Subcutaneous abdominal adipose tissue (tissue), 5 donors: ENCODE measurements around the gene CYB561A3.

ENCODE experiments used
- H3K27ac ChIP-seq: one replicate; pipeline ENCODE4 v1.7.0; 2013; ENCODE audit warnings: low read depth, mild to moderate bottlenecking, inconsistent platforms, low read length, moderate library complexity
- H3K27me3 ChIP-seq, 5 donors: one replicate each; pipeline ENCODE4 v1.7.0; 2013; ENCODE audit warnings: low read length in 5 of 5, inconsistent platforms in 1 of 5; ENCODE audit not compliant: control insufficient read depth in 5 of 5, insufficient read depth in 4 of 5
- H3K36me3 ChIP-seq, 5 donors: one replicate each; pipeline ENCODE4 v1.7.0; 2013; ENCODE audit warnings: low read length in 5 of 5; ENCODE audit not compliant: control insufficient read depth in 5 of 5, insufficient read depth in 5 of 5
- H3K4me1 ChIP-seq, 5 donors: one replicate each; pipeline ENCODE4 v1.7.0; 2013; ENCODE audit warnings: low read length in 5 of 5, mild to moderate bottlenecking in 3 of 5, moderate library complexity in 1 of 5; ENCODE audit not compliant: control insufficient read depth in 5 of 5, insufficient read depth in 5 of 5
- H3K4me3 ChIP-seq, 5 donors: one replicate each; pipeline ENCODE4 v1.7.0; 2013; ENCODE audit warnings: low read length in 5 of 5, low read depth in 1 of 5
- H3K9ac ChIP-seq, 5 donors: one replicate each; pipeline ENCODE4 v1.7.0; 2013; ENCODE audit warnings: low read length in 5 of 5, mild to moderate bottlenecking in 4 of 5, moderate library complexity in 3 of 5
- H3K9me3 ChIP-seq, 5 donors: one replicate each; pipeline ENCODE4 v1.7.0; 2013; ENCODE audit warnings: low read length in 5 of 5; ENCODE audit not compliant: control insufficient read depth in 5 of 5
- donor health status: healthy.
- donor health status: healthy.
- donor health status: healthy.
- donor health status: healthy.
- donor health status: healthy.

CYB561A3 gene

DNA sequence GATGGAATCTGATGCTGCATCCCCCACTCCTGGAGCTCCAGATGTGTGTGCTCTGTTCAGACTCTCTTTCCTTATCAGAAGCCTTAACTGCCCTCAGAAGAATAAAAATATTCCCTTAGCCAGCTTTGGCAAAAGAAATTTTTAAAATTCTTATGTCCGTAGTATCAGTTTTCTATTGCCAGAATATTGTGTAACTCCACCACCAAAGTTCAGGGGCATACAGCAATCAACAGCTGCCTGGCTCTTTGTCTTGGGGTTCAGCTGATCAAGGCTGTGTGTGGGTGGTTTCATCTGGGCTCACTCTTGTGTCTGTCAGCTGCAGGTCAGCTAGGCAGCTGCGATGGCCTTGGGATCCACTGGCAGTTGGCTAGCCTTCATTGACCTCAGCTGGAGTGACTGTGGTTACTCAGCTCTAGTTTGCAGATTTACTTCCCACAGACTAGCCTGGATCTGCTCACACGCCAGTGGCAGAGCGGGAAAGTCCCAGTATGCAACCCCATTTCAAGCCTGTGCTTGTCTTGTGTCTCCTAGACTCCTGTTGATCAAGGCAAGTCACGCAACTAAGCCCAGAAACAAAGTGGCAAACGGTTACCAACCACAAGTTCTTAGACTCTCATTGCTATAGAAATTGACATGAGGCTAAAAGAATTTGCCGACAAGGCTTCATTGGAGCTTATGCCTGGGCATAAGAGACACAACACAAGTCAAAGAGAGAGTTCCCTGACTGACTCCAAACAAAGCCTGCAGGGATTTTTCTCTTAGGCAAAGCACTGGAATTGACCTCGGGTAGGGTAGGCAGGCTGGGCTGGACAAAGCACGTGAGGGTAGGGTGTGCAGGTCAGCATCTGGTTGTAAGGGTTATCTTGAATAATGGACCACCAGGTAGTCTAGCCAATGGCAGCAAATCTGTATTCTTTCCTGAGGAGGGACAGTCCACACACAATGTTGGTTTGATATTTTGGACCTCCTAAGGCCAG lies 8.0 kb upstream of the CYB561A3 start:
- no peaks in the 10 kb centered on the region for H3K27me3 ChIP-seq
- H3K4me1 ChIP-seq: peaks cover 5 to 25% (median 21%) of the 10 kb centered on the region in 5 donors
- peak overlapping the region; percentile 85 for H3K27ac ChIP-seq
- H3K9ac ChIP-seq: no peak overlapping the region
- no peaks in the 10 kb centered on the region for H3K9me3 ChIP-seq
- peaks cover 7 to 49% (median 41%) of the 10 kb centered on the region in 5 donors for H3K36me3 ChIP-seq
- no peak overlapping the region for H3K4me3 ChIP-seq

- Histone ChIP-seq H3K27me3 (no peaks in the 10 kb centered on the region), H3K9me3 (no peaks in the 10 kb centered on the region), H3K4me3 (no peak overlapping the region), H3K27ac (peak overlapping the region; percentile 85), H3K4me1 (peaks cover 5 to 32% (median 25%) of the 10 kb centered on the region in 5 donors), H3K36me3 (peaks cover 12 to 58% (median 49%) of the 10 kb centered on the region in 5 donors), H3K9ac (no peak overlapping the region)
Measured at GRCh38 chr11:61368646-61369045, 7.0 kb upstream of the CYB561A3 start.

DNA sequence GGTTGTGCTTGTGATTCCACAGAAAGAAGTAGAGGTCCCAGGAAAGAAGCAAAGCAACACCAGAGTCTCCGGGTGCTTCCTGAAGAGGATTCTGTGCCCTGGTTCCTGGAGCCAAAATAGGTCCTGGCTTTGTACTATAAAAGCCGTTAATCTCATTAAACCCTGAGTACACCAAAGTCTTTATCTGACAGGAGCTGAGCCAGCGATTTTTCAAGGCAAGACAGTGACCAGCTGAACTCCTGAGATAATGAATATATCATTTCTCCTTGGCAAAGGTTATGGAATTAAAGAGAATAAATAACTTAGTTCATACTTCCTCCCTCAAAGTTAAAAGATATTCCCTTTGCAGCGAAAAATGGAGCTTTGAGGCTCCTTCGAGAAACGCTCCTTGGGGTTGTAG lies 5.7 kb upstream of the CYB561A3 start:
- Histone ChIP-seq H3K4me3 (no peak overlapping the region), H3K36me3 (peaks cover 13 to 58% (median 49%) of the 10 kb centered on the region in 5 donors), H3K9me3 (no peaks in the 10 kb centered on the region), H3K27me3 (no peaks in the 10 kb centered on the region), H3K9ac (no peak overlapping the region), H3K27ac (peak overlapping the region; percentile 1), H3K4me1 (peaks cover 5 to 44% (median 38%) of the 10 kb centered on the region in 5 donors)

DNA sequence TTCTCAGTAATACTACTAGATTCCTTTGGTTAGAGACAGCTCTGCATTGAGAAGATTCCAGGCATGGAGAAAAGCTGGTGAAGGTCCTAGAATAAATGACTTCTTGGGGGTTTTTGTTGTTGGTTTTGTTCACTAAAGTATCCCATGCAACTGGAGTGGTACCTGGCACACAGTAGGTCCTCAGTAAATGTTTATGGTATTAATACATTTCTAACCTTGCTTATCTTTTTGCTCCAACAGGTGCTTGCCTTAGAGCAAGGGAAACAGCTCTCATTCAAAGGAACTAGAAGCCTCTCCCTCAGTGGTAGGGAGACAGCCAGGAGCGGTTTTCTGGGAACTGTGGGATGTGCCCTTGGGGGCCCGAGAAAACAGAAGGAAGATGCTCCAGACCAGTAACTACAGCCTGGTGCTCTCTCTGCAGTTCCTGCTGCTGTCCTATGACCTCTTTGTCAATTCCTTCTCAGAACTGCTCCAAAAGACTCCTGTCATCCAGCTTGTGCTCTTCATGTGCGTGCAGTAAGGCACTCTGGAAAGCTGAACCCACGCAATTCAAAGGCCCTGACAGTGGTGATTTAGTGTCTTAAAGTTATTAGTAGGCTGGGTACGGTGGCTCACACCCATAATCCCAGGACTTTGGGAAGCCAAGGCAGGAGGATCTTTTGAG lies 2.5 kb upstream of the CYB561A3 start:
- peaks cover 13 to 47% (median 39%) of the 10 kb centered on the region in 5 donors for H3K36me3 ChIP-seq
- H3K9ac ChIP-seq: peak overlapping the region in 1 of 5 donors; percentile 54
- no peaks in the 10 kb centered on the region for H3K27me3 ChIP-seq
- H3K4me3 ChIP-seq: no peak overlapping the region
- no peaks in the 10 kb centered on the region for H3K9me3 ChIP-seq
- no peak overlapping the region for H3K27ac ChIP-seq
- peaks cover 7 to 52% (median 48%) of the 10 kb centered on the region in 5 donors for H3K4me1 ChIP-seq

DNA sequence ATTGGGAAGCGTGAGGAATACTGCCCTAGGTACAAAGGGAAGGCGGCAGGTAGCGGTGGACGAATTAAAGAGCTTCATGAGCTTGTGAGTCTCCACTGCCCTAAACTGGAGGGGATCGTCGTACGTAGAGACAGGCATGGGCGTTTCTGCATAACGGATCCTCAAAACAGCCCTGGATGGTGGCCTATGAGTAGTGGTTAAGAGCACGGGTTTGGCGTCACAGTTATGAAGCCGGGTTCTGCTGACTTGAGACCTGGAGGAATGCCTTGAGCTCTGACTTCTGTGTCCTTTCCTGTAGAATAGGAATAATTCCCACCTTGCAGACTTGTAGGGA lies 827 bp upstream of the CYB561A3 start:
- H3K4me1 ChIP-seq: peaks cover 7 to 50% (median 47%) of the 10 kb centered on the region in 5 donors
- H3K27me3 ChIP-seq: no peaks in the 10 kb centered on the region
- H3K4me3 ChIP-seq: peak overlapping the region; percentile 70 to 98 (median 85)
- H3K9me3 ChIP-seq: no peaks in the 10 kb centered on the region
- peak overlapping the region; percentile 97 for H3K27ac ChIP-seq
- peaks cover 10 to 33% (median 27%) of the 10 kb centered on the region in 5 donors for H3K36me3 ChIP-seq
- peak overlapping the region; percentile 83 to 99 (median 96) for H3K9ac ChIP-seq

GRCh38 chr11:61361237-61361740 lies 393 bp downstream of the CYB561A3 start:
- Histone ChIP-seq H3K9me3 (no peaks in the 10 kb centered on the region), H3K36me3 (peaks cover 6 to 27% (median 18%) of the 10 kb centered on the region in 5 donors), H3K4me1 (peaks cover 7 to 62% (median 52%) of the 10 kb centered on the region in 5 donors), H3K27me3 (no peaks in the 10 kb centered on the region), H3K9ac (peak overlapping the region; percentile 83 to 99 (median 95)), H3K27ac (peak overlapping the region; percentile 97), H3K4me3 (peak overlapping the region; percentile 70 to 97 (median 85))

DNA sequence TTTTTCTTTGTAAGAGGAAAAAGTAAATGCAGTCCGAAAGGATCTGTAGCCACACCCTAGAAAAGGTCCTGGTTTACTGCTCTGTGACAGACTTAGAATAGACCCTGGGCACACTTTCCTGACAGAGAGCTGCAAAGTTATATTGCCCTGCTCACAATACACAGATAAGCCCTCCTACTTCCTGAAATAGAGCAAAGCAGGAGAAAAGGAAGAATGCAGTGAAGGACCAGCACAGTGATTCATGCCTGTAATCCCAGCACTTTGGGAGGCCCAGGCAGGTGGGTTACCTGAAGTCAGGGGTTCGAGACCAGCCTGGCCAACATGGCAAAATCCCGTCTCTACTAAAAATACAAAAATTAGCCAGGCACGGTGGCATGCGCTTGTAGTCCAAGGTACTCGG lies 2.2 kb downstream of the CYB561A3 start:
- no peak overlapping the region for H3K27ac ChIP-seq
- H3K27me3 ChIP-seq: no peaks in the 10 kb centered on the region
- no peaks in the 10 kb centered on the region for H3K9me3 ChIP-seq
- peaks cover 6 to 20% (median 10%) of the 10 kb centered on the region in 5 donors for H3K36me3 ChIP-seq
- H3K9ac ChIP-seq: no peak overlapping the region
- no peak overlapping the region for H3K4me3 ChIP-seq
- H3K4me1 ChIP-seq: peaks cover 7 to 63% (median 52%) of the 10 kb centered on the region in 5 donors

DNA sequence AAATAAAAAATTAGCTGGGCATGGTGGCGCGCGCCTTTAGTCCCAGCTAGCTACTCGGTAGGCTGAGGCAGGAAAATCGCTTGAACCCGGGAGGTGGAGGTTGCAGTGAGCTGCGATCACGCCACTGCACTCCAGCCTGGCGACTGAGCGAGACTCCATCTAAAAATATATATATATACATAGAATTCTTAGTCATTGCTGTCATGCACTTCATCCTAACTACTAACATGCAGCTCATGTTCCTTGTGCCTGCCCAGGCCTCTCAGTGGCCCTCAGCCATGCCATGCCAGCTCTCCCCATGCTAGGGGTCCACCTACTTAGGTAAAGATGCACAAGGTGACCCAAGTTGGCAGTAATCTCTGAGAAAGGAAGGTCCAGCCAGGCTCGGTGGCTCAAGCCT lies 3.1 kb downstream of the CYB561A3 start:
- H3K27me3 ChIP-seq: no peaks in the 10 kb centered on the region
- H3K9me3 ChIP-seq: no peaks in the 10 kb centered on the region
- H3K4me3 ChIP-seq: no peak overlapping the region
- H3K4me1 ChIP-seq: peaks cover 7 to 61% (median 43%) of the 10 kb centered on the region in 5 donors
- H3K27ac ChIP-seq: no peak overlapping the region
- no peak overlapping the region for H3K9ac ChIP-seq
- peaks cover under 1 to 18% (median 11%) of the 10 kb centered on the region in 5 donors for H3K36me3 ChIP-seq

DNA sequence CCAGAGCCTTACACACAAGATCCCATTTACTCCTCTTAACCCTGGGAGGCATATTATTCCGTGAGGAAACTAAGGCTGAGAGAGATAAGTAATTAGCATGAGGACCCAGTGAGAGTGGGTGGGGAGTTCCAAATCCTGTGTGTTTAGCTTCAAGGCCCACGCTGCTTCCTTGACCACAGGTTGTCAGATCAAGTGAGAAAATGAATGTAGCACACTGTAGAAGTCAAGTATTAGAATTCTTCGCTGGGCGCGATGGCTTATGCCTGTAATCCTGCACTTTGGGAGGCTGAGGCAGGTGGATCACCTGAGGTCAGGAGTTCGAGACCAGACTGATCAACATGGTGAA lies 3.8 kb downstream of the CYB561A3 start:
- Histone ChIP-seq H3K27ac (no peak overlapping the region), H3K4me1 (peaks cover 7 to 54% (median 36%) of the 10 kb centered on the region in 5 donors), H3K9me3 (no peaks in the 10 kb centered on the region), H3K4me3 (no peak overlapping the region), H3K36me3 (peaks cover 0 to 25% (median 18%) of the 10 kb centered on the region in 5 donors), H3K27me3 (no peaks in the 10 kb centered on the region), H3K9ac (peak overlapping the region in 1 of 5 donors; percentile 1)
